GM12878 (cell line): Measurements from ENCODE around the gene NKG7. TPM values are rescaled to one million over a fixed set of nuclear protein-coding genes. Genes with fewer than 3 reads are reported as not detected.

Experiments
- ATAC-seq: fragments of 200-7000 bp; cut with Tn5 transposase; 3 replicates; pipeline ENCODE4 v1.9.1; 2020; ENCODE audit warnings: mild to moderate bottlenecking, moderate library complexity
- BruUV-seq: library from RNA; stranded (reverse); fragments of 400-500 nt; replicated peaks from 2 replicates; lab custom pipeline; 2021; lab: Mats Ljungman, UMichigan
- CTCF ChIA-PET: fragments of 300-600 bp; sonication (Branson Sonifier 250); formaldehyde crosslinking; extraction: SDS; loops from one replicate; lab custom pipeline; 2021; ENCODE audit warnings: inconsistent platforms; lab: Yijun Ruan, JAX
- POLR2A ChIA-PET: fragments of 350-600 bp; formaldehyde crosslinking; extraction: SDS; loops from one replicate; lab custom pipeline; 2021; ENCODE audit warnings: inconsistent platforms; lab: Charles Lee
- RAD21 ChIA-PET: fragments of 300-600 bp; sonication (Branson Sonifier 250); formaldehyde crosslinking; loops from one replicate; lab custom pipeline; 2023; ENCODE audit warnings: antibody characterized with exemption; ENCODE audit not compliant: unreplicated experiment; lab: Charles Lee
- SMC1A ChIA-PET: fragments of 300-600 bp; sonication (Branson Sonifier 250); formaldehyde crosslinking; loops from one replicate; lab custom pipeline; 2023; ENCODE audit not compliant: unreplicated experiment, uncharacterized antibody; lab: Charles Lee
- DNase-seq: peaks from one replicate; pipeline ENCODE4 v3.0.0-alpha.2; 2011; ENCODE audit warnings: low read depth, low spot score
- FAIRE-seq: peaks from 3 replicates; lab custom pipeline; 2011; peaks lifted over from hg19 to GRCh38; lab: Jason Lieb, UNC
- H2AFZ ChIP-seq: 2 replicates; pipeline ENCODE4 v1.6.0; 2011; ENCODE audit warnings: low read depth, low read length, control low read depth; ENCODE audit not compliant: control insufficient read depth
- H3K27ac ChIP-seq: 2 replicates; pipeline ENCODE4 v1.5.1; 2011; ENCODE audit warnings: control low read depth; ENCODE audit not compliant: control insufficient read depth, insufficient read depth
- H3K27me3 ChIP-seq, 2 experiments: replicated peaks in 1 of 2; 2 replicates each; pipeline versions ENCODE4 v1.6.0 to v1.6.1; 2011; ENCODE audit warnings: low read length in 1 of 2; ENCODE audit not compliant: control insufficient read depth in 2 of 2, insufficient read depth in 2 of 2
- H3K36me3 ChIP-seq, 2 experiments: 2 replicates each; pipeline ENCODE4 v1.5.1; 2011; ENCODE audit warnings: low read length in 1 of 2; ENCODE audit not compliant: control insufficient read depth in 2 of 2, insufficient read depth in 2 of 2
- H3K4me1 ChIP-seq: 2 replicates; pipeline ENCODE4 v1.6.1; 2011; ENCODE audit warnings: mild to moderate bottlenecking, low read length, moderate library complexity, mixed read lengths; ENCODE audit not compliant: control insufficient read depth, insufficient read depth
- H3K4me2 ChIP-seq: 2 replicates; pipeline ENCODE4 v1.6.0; 2011; ENCODE audit warnings: control low read depth; ENCODE audit not compliant: control insufficient read depth, insufficient read depth
- H3K4me3 ChIP-seq: fragments of 200-600 bp; sonication (generic); 2 replicates; pipeline ENCODE4 v1.5.1; 2016
- H3K79me2 ChIP-seq: 2 replicates; pipeline ENCODE4 v1.6.0; 2011; ENCODE audit warnings: low read length; ENCODE audit not compliant: control insufficient read depth, insufficient read depth
- H3K9ac ChIP-seq: 2 replicates; pipeline ENCODE4 v1.8.0; 2011; ENCODE audit warnings: low read length, control low read depth, mixed read lengths; ENCODE audit not compliant: control insufficient read depth, insufficient read depth
- H3K9me3 ChIP-seq: replicated peaks from 3 replicates; pipeline ENCODE4 v1.5.1; 2011; ENCODE audit warnings: mild to moderate bottlenecking, low read length; ENCODE audit not compliant: control insufficient read depth, insufficient read depth
- H4K20me1 ChIP-seq: 2 replicates; pipeline ENCODE4 v1.6.0; 2011; ENCODE audit not compliant: control insufficient read depth, insufficient read depth
- BACH1 ChIP-seq: fragments of 450-650 bp; IDR thresholded peaks from 2 replicates; pipeline ENCODE4 v1.6.1; 2017; ENCODE audit warnings: mild to moderate bottlenecking, borderline replicate concordance
- BRCA1 ChIP-seq: IDR thresholded peaks from 2 replicates; pipeline ENCODE4 v1.6.1; 2011; ENCODE audit warnings: low read depth, low read length, improper control_type of control experiment
- CHD1 ChIP-seq: IDR thresholded peaks from 2 replicates; pipeline ENCODE4 v1.6.1; 2012; ENCODE audit warnings: low read depth, low read length, improper control_type of control experiment
- CHD2 ChIP-seq: IDR thresholded peaks from 2 replicates; pipeline ENCODE4 v1.6.1; 2011; ENCODE audit warnings: low read depth, low read length, improper control_type of control experiment, borderline replicate concordance
- FOS ChIP-seq: IDR thresholded peaks from 3 replicates; pipeline ENCODE4 v1.6.1; 2011; ENCODE audit warnings: borderline replicate concordance; ENCODE audit not compliant: insufficient read length; ENCODE audit errors: extremely low read depth
- IKZF2 ChIP-seq, 2 experiments: fragments of 450-650 bp; IDR thresholded peaks; 2 replicates each; pipeline ENCODE4 v1.6.1; 2017; ENCODE audit warnings: mild to moderate bottlenecking in 2 of 2, moderate library complexity in 2 of 2
- IRF5 ChIP-seq: fragments of 450-650 bp; IDR thresholded peaks from 2 replicates; pipeline ENCODE4 v1.6.1; 2017; ENCODE audit warnings: borderline replicate concordance
- JUND ChIP-seq: IDR thresholded peaks from 2 replicates; pipeline ENCODE4 v1.6.1; 2012; ENCODE audit warnings: low read depth, mild to moderate bottlenecking, low read length, improper control_type of control experiment, moderate library complexity
- MLLT1 ChIP-seq: fragments of 450-650 bp; IDR thresholded peaks from 2 replicates; pipeline ENCODE4 v1.6.1; 2016; ENCODE audit warnings: mild to moderate bottlenecking
- PAX5 ChIP-seq: IDR thresholded peaks from 2 replicates; pipeline ENCODE4 v1.6.1; 2011; ENCODE audit warnings: low read depth, low read length, borderline replicate concordance
- PML ChIP-seq: IDR thresholded peaks from 2 replicates; pipeline ENCODE4 v1.6.1; 2012; ENCODE audit warnings: low read length, inconsistent platforms
- RUNX3 ChIP-seq: IDR thresholded peaks from 2 replicates; pipeline ENCODE4 v1.6.1; 2012; ENCODE audit warnings: low read length, inconsistent platforms
- SPI1 ChIP-seq: IDR thresholded peaks from 2 replicates; pipeline ENCODE4 v1.6.1; 2011; ENCODE audit warnings: low read depth, mild to moderate bottlenecking, low read length, moderate library complexity, borderline replicate concordance; ENCODE audit not compliant: insufficient read depth
- SRF ChIP-seq, 2 experiments: IDR thresholded peaks; 2 replicates each; pipeline ENCODE4 v1.6.1; 2011; ENCODE audit warnings: low read depth in 2 of 2, low read length in 2 of 2, mild to moderate bottlenecking in 1 of 2, moderate library complexity in 1 of 2
- STAT1 ChIP-seq: fragments of 450-650 bp; conservative IDR thresholded peaks from 2 replicates; pipeline ENCODE4 v1.6.1; 2014; ENCODE audit warnings: antibody characterized with exemption, mild to moderate bottlenecking
- SUZ12 ChIP-seq: fragments of 200-600 bp; sonication (generic); IDR thresholded peaks from one replicate; pipeline ENCODE4 v1.6.1; 2018; ENCODE audit warnings: antibody characterized with exemption, mild to moderate bottlenecking; ENCODE audit not compliant: unreplicated experiment
- USF1 ChIP-seq: IDR thresholded peaks from 2 replicates; pipeline ENCODE4 v1.6.1; 2011; ENCODE audit warnings: borderline replicate concordance, low read depth, mild to moderate bottlenecking, moderate library complexity, mixed read lengths, low read length; ENCODE audit not compliant: insufficient read depth; ENCODE audit errors: extremely low read length
- YY1 ChIP-seq: IDR thresholded peaks from 2 replicates; pipeline ENCODE4 v1.6.1; 2011; ENCODE audit warnings: low read depth, mild to moderate bottlenecking, low read length
- WGBS: methylation state at CpG from one replicate; pipeline ENCODE4 v1.1.6; 2016; ENCODE audit warnings: low lambda C conversion rate; ENCODE audit not compliant: insufficient replicate concordance, insufficient coverage; ENCODE audit errors: missing lambda C conversion rate; 5-methylcytosine and 5-hydroxymethylcytosine counted together
- in situ Hi-C: fragments of 300-500 bp; cut with MboI; formaldehyde crosslinking; loops from 9 replicates; pipeline ENCODE4 v1.14.3; 2018; ENCODE audit warnings: mixed read lengths
- intact Hi-C: fragments of 100-400 bp; cut with micrococcal nuclease; formaldehyde crosslinking; loops from one replicate; pipeline ENCODE4 v1.14.2; 2022; ENCODE audit not compliant: unreplicated experiment
- polyA plus RNA-seq, 11 experiments: library from polyadenylated mRNA; depleted of rRNA in 4 of 11; unstranded in 6 of 11; stranded (reverse) in 5 of 11; fragments of >200 nt; fragmentation: Nextera tagmentation in 4 of 11; fragmentation: Illumina TruSeq in 1 of 11; extraction: Ambion mirVana in 4 of 11; extraction: Trizol in 1 of 11; gene quantifications; 1 replicate in 1 of 11; 2 replicates in 10 of 11; pipeline versions ENCODE4 v1.2.1 to v1.2.3, GENCODE V29; 2011 to 2016; ENCODE audit warnings: inconsistent platforms in 2 of 11, missing spikeins in 2 of 11, low read depth in 1 of 11
- total RNA-seq, 4 experiments: library from RNA; depleted of rRNA in 3 of 4; stranded (reverse); fragments of >200 nt in 3 of 4; fragmentation: Illumina TruSeq in 1 of 4; extraction: Trizol in 1 of 4; gene quantifications; 2 replicates each; pipeline versions ENCODE4 v1.2.1 to v1.2.3, GENCODE V29; 2013 to 2021

The NKG7 gene
- total and polyA plus RNA-seq, 10 of the 15 experiments (the other 5 are each of a cell fraction or from before 2014, with no cell fraction given): 10.0 to 48.7 (median 22.3) TPM

GRCh38 chr19:51396175-51396574 lies 23.7 kb upstream of the NKG7 start (continued):
- TF ChIP-seq CHD2 (no peak), RUNX3 (no peak)
- TF ChIP-seq, all 136 proteins: peak for 0

- ChIA-PET RAD21 (interaction anchor here (0.8 to 3.8 kb wide), 12 partner anchors 14 to 263 kb away, joined by 3 to 51 read pairs (median 14); partner anchors contain the start of genes CLDND2, ETFB, NKG7 and SIGLEC10), SMC1A (interaction anchor here (1.0 to 6.6 kb wide), 10 partner anchors 13 to 267 kb away, joined by 3 to 43 read pairs (median 4); partner anchors contain the start of genes ETFB and SIGLEC10), POLR2A (interaction anchor here (0.9 to 4.8 kb wide), 8 partner anchors 9 to 54 kb away, joined by 3 to 64 read pairs (median 18); partner anchors contain the start of genes CLDND2, ETFB, NKG7 and SIGLEC10), CTCF (interaction anchor here (0.8 to 4.9 kb wide), 16 partner anchors 14 to 267 kb away, joined by 3 to 43 read pairs (median 8); partner anchors contain the start of genes CLDND2, NKG7, SIGLEC10 and VSIG10L)
- in situ Hi-C loops (loop anchor here (25.0 kb wide), 1 partner anchor 1143 kb away; the partner anchor contains the start of gene ZNF808), intact Hi-C loops (loop anchor here (1.0 to 2.0 kb wide), 3 partner anchors 23 to 55 kb away; partner anchors contain the start of gene SIGLEC10)
- ATAC-seq (peak; percentile 91), DNase-seq (peak; percentile 99), FAIRE-seq (peak; percentile 99)
- Histone ChIP-seq H3K79me2 (peaks cover 5% of the 10 kb centered on the region), H3K4me1 (peaks cover 19% of the 10 kb centered on the region), H3K4me3 (peak overlapping the region; percentile 84), H3K36me3 (no peaks in the 10 kb centered on the region), H4K20me1 (no peaks in the 10 kb centered on the region), H3K9ac (peak overlapping the region; percentile 91), H2AFZ (peak overlapping the region; percentile 95), H3K27ac (peak overlapping the region; percentile 97), H3K27me3 (no peaks in the 10 kb centered on the region), H3K9me3 (no peaks in the 10 kb centered on the region), H3K4me2 (peak overlapping the region; percentile 78)
- BruUV-seq: no TSS peak
- under 1% methylated on average over 44 of the region's 45 CpGs for WGBS
- no peak for TF ChIP-seq PAX5
- 0 out of 2 replicates have a peak, but pooled peaks have one; percentile 28 for TF ChIP-seq MLLT1
- TF ChIP-seq BACH1: no peak
- TF ChIP-seq YY1: peak; percentile 73
- TF ChIP-seq PML: no peak
- TF ChIP-seq SRF (IDR thresholded peaks at IDR 0.05; ENCODE audit: low read depth in 2 of 2, low read length in 2 of 2): peak; percentile 23 to 94
- no peak for TF ChIP-seq CHD1
- TF ChIP-seq USF1: no peak
- no peak for TF ChIP-seq SUZ12
- no peak for TF ChIP-seq STAT1
- no peak for TF ChIP-seq IRF5
- no peak for TF ChIP-seq JUND
- TF ChIP-seq IKZF2 (IDR thresholded peaks at IDR 0.05): peak in 1 of 2 experiments; percentile 21; a peak in 1 of 4 replicates
- no peak for TF ChIP-seq BRCA1
- TF ChIP-seq FOS: peak; percentile 57
- peak; percentile 60; the same call in 1 of the 2 replicates for TF ChIP-seq SPI1
Observed at GRCh38 chr19:51394050-51394836, 21.8 kb upstream of the NKG7 start.
